ENCODE data around the gene ABCB8.

- TF ChIP-seq EZH2 (IDR thresholded peaks at IDR 0.05) (no peak), CTCF (IDR thresholded peaks at IDR 0.05) (no peak)
Measured at GRCh38 chr7:151070574-151070960, 42.3 kb downstream of the ABCB8 start.

Data from neural progenitor cell (in vitro differentiated cells).